HL-60/S4 (cell line): ENCODE data around the gene BIRC3.

Experiments used
- in situ Hi-C: fragments of 300-500 bp; cut with MboI; formaldehyde crosslinking; loops from 2 replicates; pipeline ENCODE4 v1.14.3; 2022; ENCODE audit warnings: low sequenced_read_pairs

Gene BIRC3

DNA sequence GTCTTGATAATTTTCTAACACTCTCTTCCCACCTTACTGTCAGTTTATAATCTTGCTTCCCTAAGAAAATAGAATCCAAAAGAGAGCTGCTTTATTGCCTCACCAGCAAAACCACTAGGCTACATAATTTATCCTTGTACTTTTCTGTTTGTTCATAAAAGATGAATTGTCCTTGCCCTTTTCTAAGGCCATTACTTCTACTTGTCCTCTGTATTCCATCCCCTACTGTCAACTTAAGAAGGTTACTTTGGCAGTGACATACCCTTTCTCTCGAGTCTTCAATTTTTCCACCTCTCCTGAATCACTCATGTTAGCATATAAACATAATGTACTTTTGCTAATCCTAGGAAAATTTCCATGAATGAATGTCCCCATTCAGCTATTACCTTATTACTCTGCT, 47.7 kb downstream of the BIRC3 start:
- in situ Hi-C loops: no loop called here

- in situ Hi-C loops: no loop called here
Measured at GRCh38 chr11:102367364-102367763, 50.1 kb downstream of the BIRC3 start.

GRCh38 chr11:102368472-102368871, 51.2 kb downstream of the BIRC3 start:
- in situ Hi-C loops: no loop called here

DNA sequence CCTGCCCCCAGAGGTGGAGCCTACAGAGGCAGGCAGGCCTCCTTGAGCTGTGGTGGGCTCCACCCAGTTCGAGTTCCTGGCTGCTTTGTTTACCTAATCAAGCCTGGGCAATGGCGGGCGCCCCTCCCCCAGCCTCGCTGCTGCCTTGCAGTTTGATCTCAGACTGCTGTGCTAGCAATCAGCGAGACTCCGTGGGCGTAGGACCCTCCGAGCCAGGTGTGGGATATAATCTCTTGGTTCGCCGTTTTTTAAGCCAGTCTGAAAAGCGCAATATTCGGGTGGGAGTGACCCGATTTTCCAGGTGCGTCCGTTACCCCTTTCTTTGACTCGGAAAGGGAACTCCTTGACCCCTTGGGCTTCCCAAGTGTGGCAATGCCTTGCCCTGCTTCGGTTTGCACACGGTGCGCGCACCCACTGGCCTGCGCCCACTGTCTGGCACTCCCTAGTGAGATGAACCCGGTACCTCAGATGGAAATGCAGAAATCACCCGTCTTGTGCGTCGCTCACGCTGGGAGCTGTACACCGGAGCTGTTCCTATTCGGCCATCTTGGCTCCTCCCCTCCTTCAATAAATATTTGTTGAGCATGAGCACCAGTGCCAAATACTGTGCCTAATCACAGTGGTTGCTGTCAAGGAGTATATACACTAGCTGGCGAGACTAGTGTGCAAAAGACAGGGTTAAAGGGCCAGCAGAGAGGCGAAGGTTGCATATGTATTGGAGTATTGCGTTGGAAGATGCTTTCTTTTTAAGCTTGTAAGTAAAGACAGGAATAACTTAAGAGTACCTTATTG, 57.5 kb downstream of the BIRC3 start:
- in situ Hi-C loops: loop anchor here (25.0 kb wide), 1 partner anchor 112 kb away; no protein-coding TSS in a partner anchor

- in situ Hi-C loops: loop anchor here (25.0 kb wide), 1 partner anchor 111 kb away; no protein-coding TSS in a partner anchor
Measured at GRCh38 chr11:102375720-102376399, 58.6 kb downstream of the BIRC3 start.

DNA sequence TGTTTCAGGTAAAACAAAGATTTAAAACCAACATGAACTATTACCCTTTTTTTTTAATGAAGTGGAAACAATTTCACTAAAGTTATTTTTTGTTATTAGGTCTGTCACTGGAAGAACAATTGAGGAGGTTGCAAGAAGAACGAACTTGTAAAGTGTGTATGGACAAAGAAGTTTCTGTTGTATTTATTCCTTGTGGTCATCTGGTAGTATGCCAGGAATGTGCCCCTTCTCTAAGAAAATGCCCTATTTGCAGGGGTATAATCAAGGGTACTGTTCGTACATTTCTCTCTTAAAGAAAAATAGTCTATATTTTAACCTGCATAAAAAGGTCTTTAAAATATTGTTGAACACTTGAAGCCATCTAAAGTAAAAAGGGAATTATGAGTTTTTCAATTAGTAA, 60.6 kb downstream of the BIRC3 start:
- in situ Hi-C loops: loop anchor here (25.0 kb wide), 1 partner anchor 109 kb away; no protein-coding TSS in a partner anchor

DNA sequence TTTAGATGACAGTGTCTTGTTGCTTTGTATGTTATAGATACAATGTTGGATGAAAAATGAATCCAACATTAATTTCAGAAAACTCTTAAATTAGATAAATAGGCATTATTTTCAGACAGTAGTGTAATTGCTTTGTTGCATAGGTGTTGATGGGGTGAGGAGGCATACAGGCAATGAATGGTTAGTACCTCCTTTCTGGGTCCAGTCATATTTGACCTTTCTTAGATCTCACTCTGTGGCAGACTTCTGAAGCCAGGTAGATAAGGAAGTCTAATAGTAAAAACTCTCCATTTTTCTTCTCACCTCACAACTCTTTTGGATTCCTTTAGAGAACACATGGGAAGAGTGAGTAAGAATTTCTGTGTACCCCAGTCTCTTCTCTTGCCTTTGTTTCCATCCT, 61.5 kb downstream of the BIRC3 start:
- in situ Hi-C loops: loop anchor here (25.0 kb wide), 1 partner anchor 108 kb away; no protein-coding TSS in a partner anchor

GRCh38 chr11:102382384-102382783, 65.1 kb downstream of the BIRC3 start:
- in situ Hi-C loops: loop anchor here (25.0 kb wide), 1 partner anchor 105 kb away; no protein-coding TSS in a partner anchor

DNA sequence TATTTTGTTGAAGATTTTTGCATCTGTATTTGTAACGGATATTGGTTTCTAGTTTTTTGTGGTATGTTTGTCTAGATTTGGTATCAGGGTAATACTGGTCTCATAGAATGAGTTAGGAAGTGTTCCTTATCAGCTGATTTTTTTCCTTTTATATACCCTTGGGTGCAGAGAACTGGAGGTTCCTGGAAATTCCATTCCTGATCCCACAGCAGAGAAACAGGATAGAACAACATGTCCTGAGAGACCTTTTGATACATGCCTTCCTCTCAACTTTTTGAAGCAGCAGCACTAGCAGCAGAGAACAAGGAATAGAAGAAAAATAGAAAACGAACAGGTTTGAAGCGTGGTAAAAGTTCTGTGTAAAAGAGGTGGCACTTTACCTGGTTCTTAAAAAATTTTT, 66.6 kb downstream of the BIRC3 start:
- in situ Hi-C loops: loop anchor here (25.0 kb wide), 1 partner anchor 103 kb away; no protein-coding TSS in a partner anchor

- in situ Hi-C loops: loop anchor here (25.0 kb wide), 1 partner anchor 103 kb away; no protein-coding TSS in a partner anchor
Measured at GRCh38 chr11:102384419-102385079, 67.3 kb downstream of the BIRC3 start.

DNA sequence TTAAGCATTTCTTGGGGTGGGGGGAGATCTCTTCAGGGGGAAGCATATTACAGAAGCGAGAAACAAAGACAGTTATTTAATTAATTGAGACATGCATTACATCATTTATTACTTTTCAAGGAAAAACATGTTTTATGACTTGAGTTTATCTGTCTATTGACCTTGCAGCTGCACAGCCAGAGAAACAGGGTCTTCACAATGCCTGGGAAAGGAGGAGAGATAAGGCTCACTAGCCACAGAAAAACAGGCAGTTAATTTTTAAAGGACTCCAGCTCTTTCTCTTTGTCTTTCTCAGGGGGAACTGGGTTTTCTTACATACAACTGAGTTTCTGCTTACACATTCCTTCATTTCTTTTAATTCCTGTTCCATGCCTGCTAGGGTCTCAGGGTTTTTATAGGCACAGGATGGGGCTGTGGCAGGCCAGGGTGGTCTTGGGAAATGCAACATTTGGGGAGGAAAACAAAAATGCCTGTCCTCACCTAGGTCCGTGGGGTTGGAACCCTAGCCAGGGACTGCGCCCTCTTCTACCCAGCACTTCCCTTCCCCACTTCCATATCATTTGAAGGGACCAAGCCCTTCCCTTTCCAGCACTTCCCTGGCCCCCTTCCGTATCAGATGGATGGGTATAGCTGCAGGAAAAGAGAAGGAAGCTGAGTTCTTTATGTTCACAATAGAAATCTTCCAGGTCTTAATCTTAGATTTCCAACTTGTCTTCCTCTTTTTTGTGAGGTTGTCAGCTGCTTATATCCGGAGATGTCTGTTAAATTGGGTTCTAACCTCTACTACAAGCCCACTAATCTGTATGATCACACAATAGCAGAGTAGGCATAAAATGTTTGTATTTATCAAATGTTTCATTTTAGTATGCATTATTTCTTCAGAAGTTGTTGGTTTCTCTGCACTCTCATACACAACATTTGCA, 68.1 kb downstream of the BIRC3 start:
- in situ Hi-C loops: loop anchor here (25.0 kb wide), 1 partner anchor 102 kb away; no protein-coding TSS in a partner anchor

GRCh38 chr11:102386136-102386734, 69.0 kb downstream of the BIRC3 start:
- in situ Hi-C loops: loop anchor here (25.0 kb wide), 1 partner anchor 101 kb away; no protein-coding TSS in a partner anchor

DNA sequence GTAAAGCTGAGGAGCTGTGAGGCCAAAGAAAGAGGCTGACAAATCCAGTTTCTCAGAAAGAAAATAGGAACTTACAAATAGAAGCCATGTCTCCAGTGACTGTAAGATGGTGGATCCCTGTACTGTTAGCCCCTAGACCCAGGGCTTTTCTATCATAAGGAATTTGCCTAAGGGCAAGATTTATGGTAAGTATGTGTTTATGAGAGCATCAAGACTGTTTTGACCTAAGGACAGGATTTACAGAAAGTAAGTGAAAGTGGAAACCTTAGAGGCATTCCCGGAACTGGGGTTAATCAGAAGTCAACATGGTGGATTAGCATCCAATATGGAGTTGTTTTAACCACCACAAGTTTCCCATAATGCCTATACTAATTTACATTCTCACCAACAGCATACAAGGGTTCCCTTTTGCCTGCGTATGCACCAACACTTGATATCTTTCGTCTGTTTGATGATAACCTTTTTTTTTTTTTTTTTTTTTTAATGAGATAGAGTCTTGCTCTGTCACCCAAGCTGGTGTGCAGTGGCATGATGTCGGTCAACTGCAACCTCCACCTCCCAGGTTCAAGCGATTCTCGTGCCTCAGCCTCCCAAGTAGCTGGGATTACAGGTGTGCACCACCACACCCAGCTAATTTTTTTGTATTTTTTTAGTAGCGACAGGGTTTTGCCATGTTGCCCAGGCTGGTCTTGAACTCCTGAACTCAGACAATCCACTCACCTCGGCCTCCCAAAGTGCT, 69.9 kb downstream of the BIRC3 start:
- in situ Hi-C loops: loop anchor here (25.0 kb wide), 1 partner anchor 100 kb away; no protein-coding TSS in a partner anchor
